Stimulated activated CD8-positive, alpha-beta memory T cell treated with anti-CD3 and anti-CD28 coated beads, Interleukin-7, amount 100 ng/mL, for 4 hours (primary cell): ENCODE results near the gene FNDC3A.
"Not testable (repeated sequence)": the region's sequence is repeated elsewhere in the genome, so short reads cannot be mapped to it uniquely, and the experiment has no call there.

Source experiments
- DNase-seq, 2 donors: peaks; one replicate each; pipeline ENCODE4 v3.0.0-alpha.2; 2020; ENCODE audit warnings: low read depth in 2 of 2

The FNDC3A gene

GRCh38 chr13:49093376-49093775 lies 117.7 kb downstream of the FNDC3A start:
- no peak for DNase-seq

GRCh38 chr13:49097374-49097773 lies 121.7 kb downstream of the FNDC3A start:
- DNase-seq: no peak

GRCh38 chr13:49098198-49098597 lies 122.5 kb downstream of the FNDC3A start:
- no peak for DNase-seq

- DNase-seq: no peak
These were observed 123.2 kb downstream of the FNDC3A start for GRCh38 chr13:49098771-49099512.

- no peak for DNase-seq
These were observed 123.8 kb downstream of the FNDC3A start for GRCh38 chr13:49099513-49099877.

GRCh38 chr13:49100637-49101570 lies 125.2 kb downstream of the FNDC3A start:
- DNase-seq: no peak

- no peak for DNase-seq
These were observed 132.5 kb downstream of the FNDC3A start for GRCh38 chr13:49108196-49108595.

GRCh38 chr13:49110122-49110912 lies 134.6 kb downstream of the FNDC3A start:
- peak; percentile 53 to 59 for DNase-seq

- DNase-seq: no peak
These were observed 135.1 kb downstream of the FNDC3A start for GRCh38 chr13:49110913-49111170.

- DNase-seq: no peak
These were observed 137.2 kb downstream of the FNDC3A start for GRCh38 chr13:49112782-49113525.

GRCh38 chr13:49113526-49114286 lies 138.0 kb downstream of the FNDC3A start:
- DNase-seq: no peak

GRCh38 chr13:49116873-49117272 lies 141.2 kb downstream of the FNDC3A start:
- no peak for DNase-seq

GRCh38 chr13:49118455-49118854 lies 142.7 kb downstream of the FNDC3A start:
- DNase-seq: not testable (repeated sequence)

GRCh38 chr13:49124693-49125304 lies 149.1 kb downstream of the FNDC3A start:
- no peak for DNase-seq

GRCh38 chr13:49125964-49126524 lies 150.3 kb downstream of the FNDC3A start:
- no peak for DNase-seq

GRCh38 chr13:49132479-49133002 lies 156.8 kb downstream of the FNDC3A start:
- DNase-seq: no peak

- DNase-seq: no peak
These were observed 158.6 kb downstream of the FNDC3A start for GRCh38 chr13:49134305-49134704.

GRCh38 chr13:49137138-49137643 lies 161.5 kb downstream of the FNDC3A start:
- DNase-seq: not testable (repeated sequence)

- no peak for DNase-seq
These were observed 165.3 kb downstream of the FNDC3A start for GRCh38 chr13:49140910-49141611.
